Measurements from ENCODE around the gene TMEM18.

The TMEM18 gene

DNA sequence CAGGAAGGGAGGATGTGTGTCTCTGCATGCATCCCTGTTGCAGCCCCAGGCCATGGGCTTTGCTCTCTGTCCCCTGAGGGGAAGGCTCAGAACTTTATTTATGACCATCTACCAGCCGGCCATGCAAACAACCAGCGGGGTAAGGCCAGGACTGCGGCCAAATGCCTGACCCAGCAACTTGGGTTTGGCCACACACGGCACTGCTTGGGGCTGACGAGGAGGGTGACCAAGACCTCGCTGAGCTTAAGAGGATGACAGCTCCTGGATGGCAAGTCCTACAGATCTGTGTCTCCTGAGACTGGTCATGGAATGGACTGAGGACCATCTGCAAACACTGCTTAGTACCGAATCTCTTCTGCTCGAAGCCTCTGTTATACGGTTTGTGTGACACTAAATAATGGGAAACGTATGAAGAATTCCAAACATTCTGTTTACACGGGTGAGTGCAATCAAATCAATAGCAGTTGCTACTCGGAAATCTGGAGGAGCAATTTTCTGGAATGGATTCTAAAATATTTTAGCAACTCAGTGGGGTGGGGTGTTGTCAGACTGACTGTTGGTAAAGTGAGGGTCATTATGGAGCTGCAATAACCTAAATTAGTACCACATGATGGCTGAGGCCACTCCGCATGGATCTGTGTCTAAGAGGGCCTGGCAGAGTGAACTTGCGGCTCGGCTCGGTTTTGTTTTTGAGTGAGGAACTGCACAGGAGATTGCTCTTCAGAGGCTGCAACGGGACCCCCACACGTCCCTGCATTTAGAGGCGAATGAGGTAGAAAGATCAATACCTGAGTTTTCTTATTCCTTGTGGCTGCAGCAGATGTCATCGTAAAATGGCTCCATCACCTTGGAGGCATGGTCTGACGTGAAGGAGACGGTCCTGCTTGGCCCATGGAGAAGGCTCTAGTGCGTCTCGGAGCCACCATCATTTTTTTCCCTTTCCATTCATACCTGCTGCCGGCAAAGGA lies 26.6 kb downstream of the TMEM18 start:
- no peak for DNase-seq

- no peak for DNase-seq
Observed at GRCh38 chr2:649426-650342, 27.5 kb downstream of the TMEM18 start.

GRCh38 chr2:648476-649424 lies 28.5 kb downstream of the TMEM18 start:
- no peak for DNase-seq

- DNase-seq: no peak
Observed at GRCh38 chr2:647691-648231, 29.4 kb downstream of the TMEM18 start.

- DNase-seq: no peak
Observed at GRCh38 chr2:647003-647560, 30.1 kb downstream of the TMEM18 start.

DNA sequence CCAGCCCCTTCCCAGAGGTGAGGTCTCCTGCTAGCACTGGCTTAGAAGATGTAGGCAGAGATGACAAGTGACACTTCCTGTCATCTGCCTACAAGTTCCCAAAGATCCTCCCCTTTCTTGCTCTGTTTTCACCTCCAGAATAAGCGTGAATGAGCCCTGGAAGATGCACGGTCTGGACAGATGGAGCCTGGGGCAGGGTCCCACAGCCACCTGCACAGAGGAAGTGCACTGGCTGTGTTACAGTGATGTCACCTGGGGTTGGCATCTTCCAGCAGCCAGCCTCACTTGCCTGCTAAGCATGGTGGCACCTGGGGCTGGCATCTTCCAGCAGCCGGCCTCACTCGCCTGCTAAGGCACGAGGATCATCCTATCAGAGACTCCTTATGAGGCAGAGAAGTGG lies 32.3 kb downstream of the TMEM18 start:
- no peak for DNase-seq

- DNase-seq: no peak
Observed at GRCh38 chr2:643761-644160, 33.4 kb downstream of the TMEM18 start.

DNA sequence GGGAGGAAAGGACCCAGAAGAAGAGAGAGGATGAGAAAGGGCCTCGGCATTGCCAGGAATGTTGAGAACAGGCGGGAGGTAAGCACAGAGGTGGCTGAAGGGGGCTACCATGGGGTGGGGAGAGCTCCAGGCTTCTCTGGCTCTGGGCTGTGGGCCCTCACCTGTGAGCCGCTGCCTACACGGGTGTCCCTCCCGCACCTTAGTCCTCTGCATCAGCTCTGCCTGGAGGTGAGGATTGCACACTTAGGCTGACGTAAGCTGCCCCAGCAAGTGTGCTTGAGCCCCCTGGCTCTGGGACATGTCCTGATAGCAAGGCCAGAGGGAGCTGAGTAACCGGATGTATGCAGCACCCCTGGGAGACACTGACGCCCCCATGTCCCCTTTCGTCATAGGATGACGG lies 33.9 kb downstream of the TMEM18 start:
- no peak for DNase-seq

GRCh38 chr2:641872-642815 lies 35.1 kb downstream of the TMEM18 start:
- DNase-seq: no peak

GRCh38 chr2:641164-641871 lies 35.9 kb downstream of the TMEM18 start:
- no peak for DNase-seq

GRCh38 chr2:639703-640102 lies 37.5 kb downstream of the TMEM18 start:
- no peak for DNase-seq

DNA sequence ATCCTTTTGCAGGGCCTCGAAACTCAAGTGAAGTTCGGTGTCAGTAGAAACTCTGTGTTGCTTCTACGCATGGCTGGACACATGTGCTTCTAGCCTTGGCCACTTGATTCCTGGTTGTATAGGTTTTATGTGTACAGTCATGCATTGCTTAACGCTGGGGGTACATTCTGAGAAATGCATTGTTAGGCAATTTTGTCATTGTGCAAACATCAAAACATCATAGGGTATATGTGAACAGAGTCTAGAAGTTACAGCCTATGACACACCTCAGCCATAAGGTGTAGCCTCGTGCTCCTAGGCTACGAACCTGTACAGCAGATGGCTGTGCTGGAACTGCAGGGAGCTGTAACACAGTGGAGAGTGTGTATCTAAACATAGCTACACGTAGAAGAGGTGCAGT lies 39.4 kb downstream of the TMEM18 start:
- DNase-seq: no peak

DNA sequence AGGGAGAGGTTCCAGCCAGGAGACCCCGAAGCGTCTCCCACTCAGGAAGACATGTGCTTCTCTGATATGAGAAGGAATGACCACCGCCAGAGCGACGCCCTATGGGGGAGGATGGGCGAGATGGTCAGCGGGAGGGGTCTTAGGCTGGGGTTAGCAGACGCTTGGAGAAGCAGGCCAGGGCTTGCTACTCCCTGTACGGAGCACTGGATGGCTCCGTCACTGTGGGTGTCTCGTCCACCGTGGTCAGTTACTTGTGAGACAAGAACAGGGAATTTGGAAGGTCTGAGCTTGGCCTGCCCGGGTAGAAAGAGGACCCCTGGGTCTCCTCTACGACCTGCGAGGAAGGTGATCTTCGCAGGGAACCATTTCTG lies 39.8 kb downstream of the TMEM18 start:
- DNase-seq: no peak

DNA sequence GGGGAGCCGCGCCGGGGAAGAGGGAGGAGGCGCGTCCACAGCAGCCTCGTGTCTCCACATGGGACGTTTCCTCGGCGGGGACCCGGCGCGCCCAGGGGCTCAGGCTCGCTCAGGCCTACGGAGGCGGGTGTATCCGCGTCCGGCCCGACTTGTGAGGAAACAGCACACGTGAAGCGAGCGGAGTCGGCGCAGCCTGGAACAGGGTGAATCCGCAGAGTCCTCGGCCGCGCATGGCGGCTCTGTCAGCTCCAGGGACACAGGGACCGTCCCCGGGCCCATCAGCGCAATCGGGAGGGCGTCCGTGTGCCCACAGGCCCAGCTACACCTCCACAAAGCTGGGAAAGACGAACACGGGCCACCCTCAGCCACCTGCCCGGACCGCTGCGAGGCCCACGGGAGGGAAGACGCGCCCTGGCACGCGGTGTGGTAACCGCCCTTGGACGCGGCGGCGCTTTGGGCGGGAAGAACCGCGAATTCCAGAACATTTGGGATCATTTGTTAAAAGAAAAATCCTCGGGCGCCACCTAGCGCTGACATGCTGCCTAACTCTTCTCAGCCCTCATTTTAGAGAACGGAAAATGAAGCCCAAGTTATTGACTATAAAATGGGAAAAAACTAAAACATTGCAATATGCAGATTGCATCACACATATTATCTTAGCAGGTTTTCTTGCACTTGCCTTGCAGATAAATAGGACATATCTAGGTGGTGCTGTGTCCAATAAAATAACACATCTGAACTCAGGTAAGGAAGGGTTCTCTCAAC lies 40.4 kb downstream of the TMEM18 start:
- peak; percentile 51 for DNase-seq

DNA sequence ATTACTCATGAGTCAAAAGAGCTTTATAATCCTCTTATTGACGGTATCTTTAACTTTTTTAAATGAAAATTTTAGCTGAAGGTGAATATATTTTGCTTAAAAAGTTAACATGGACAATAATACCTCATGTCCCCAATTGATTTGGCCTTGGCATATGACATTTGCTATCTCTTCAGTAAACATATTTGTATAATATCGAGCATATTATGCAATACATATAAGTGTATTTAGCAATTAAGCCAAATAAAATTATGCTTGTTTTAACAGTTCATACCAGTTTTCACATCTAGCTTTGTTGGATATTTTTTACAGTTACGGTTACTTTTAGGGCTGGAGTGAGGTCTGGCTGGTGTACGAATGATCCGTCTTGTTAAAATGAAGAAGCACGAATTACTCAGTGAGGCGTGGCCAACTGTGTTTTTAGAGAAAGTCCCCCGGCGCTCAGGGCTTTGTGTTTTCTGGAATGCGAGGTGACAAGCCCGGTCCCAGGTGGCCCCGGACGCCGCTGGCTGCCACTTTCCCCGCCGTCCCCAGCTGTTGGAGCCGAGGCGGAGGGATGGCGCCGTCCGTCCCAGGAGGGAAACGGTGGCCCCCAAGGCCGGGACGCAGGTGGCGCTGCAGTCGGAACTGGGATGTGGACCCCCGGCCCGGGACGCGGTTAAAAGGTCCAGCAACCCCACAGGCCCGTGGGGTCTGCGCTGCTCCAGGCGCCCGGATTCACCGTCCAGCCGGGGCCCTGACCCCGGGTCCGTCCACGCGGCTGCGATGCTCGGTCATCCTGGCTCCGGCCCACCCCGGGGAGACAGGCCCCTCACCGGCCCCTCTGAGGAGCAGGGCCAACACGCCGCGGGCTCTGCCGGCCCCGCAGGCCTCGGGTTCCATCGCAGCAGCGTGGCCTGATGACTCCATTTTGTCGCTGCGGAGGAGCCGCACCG lies 41.3 kb downstream of the TMEM18 start:
- no peak for DNase-seq

- DNase-seq: no peak
Observed at GRCh38 chr2:634636-635388, 42.4 kb downstream of the TMEM18 start.

DNA sequence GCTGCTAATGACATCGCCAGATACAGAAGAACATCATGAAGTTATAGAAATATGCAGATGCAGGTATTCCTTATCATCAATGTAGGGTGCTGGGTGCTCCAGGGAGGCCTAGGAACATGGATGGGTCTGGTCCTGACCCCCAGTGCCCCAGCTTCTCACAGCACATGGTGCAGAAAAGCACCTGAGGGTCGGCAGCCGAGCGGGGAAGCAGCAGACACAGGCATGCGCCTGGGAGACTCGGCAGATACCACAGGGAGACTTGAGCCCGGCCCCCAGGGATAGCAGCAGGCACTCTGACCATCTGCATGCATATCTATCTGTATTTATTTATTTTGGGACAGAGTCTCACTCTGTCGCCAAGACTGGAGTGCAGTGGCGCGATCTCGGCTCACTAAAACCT lies 43.2 kb downstream of the TMEM18 start:
- DNase-seq: no peak

All from CD4-positive, alpha-beta T cell treated with Interleukin-17A for 1 hour (primary cell).